SU-DHL-6 (cell line): ENCODE measurements around the gene ARTN.

Source experiments
- CTCF ChIP-seq: fragments of 200-600 bp; sonication (generic); IDR thresholded peaks from one replicate; pipeline ENCODE4 v1.5.1; 2017; ENCODE audit warnings: antibody characterized with exemption, mild to moderate bottlenecking, low read length, moderate library complexity; ENCODE audit not compliant: insufficient read depth, poor library complexity, severe bottlenecking
- EZH2phosphoT487 ChIP-seq: fragments of 200-600 bp; sonication (generic), shearing (Covaris generic); conservative IDR thresholded peaks from 2 replicates; pipeline ENCODE4 v1.6.1; 2018; ENCODE audit warnings: mild to moderate bottlenecking, antibody characterized with exemption, low read length, moderate library complexity, mixed read lengths

- TF ChIP-seq CTCF, result no peak
- TF ChIP-seq EZH2phosphoT487, result no peak
These were observed 8.8 kb downstream of the ARTN start for GRCh38 chr1:43942411-43942810.
